Stimulated activated CD4-positive, alpha-beta T cell treated with anti-CD3 and anti-CD28 coated beads, Interleukin-15, amount 100 ng/mL, for 24 hours (primary cell): ENCODE data around the gene CTAG2.
"Not testable (repeated sequence)": the region's sequence is repeated elsewhere in the genome, so short reads cannot be mapped to it uniquely, and the experiment has no call there.

ENCODE experiments used
- DNase-seq: peaks from one replicate; pipeline ENCODE4 v3.0.0-alpha.2; 2020

The CTAG2 gene

DNA sequence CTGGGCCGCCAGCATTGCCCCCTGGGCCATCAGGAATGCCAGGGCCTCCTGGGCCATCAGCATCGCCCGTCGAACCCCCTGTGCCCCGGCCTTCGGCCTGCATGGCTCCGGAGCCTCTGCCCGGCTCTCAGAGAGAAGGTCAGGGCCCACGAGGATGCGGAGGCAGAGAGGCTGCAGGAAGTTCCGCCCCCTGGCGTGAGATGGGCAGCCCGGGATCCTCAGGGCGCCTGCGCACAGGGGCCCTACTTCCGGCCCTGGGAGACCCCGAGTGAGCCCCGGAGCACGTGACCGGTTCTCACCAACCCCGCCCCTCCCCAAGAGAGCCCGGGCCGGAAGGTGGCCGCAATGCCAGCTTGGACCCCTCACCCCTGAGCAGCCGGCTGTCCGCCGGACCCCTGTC, at the start of gene CTAG2:
CTAG2 (minus strand) TSS at position 167 of the 400 bp plus-strand sequence; CDS start at position 103, 64 bp downstream.
- DNase-seq: not testable (repeated sequence)

DNA sequence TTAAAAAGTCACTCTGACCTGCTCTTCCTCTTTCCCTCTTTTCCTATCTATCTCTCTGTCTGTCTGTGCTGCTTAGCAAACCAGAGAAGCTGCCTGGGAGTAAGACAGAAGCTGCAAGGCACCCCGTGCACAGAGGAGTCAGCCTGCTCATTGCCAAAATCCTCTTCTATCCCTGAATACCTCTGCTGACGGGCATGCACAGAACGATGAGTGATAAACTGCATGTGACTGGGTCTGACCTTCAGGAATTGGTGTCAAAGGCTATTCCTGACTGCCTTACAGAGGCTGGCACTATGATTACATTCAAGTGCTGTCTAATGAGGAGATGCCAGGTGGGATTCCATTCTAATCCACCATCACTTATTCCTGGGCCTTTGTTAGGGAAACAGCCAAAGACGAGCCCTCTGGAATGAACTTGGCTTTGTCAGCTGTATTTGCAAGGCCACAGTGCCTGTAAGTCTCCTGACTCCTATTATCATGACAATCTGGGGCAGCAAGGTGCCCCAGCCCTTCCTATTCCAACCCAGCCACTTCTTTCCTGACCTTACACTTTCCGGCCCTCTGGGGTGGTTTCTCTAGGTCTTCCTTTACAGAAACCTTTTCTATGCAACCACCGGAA, 45.4 kb upstream of the CTAG2 start:
- DNase-seq: no peak

DNA sequence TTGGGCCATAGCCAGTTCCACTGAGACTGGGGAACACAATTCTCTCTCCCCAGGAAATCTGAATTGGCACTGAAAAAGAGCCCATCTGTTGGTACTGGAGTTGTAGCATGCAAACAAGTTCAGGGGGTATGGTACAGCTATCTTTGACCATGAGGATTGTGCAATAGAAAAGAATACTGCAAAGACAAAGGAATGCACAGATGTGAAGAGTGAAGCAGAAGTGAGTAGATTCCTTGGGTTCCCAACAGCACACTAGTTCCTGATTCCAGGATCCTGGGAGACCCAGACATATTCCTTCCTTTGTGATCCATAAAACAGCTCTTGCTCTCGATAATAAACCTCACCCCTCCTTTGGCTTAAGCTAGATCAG, 43.3 kb upstream of the CTAG2 start:
- no peak for DNase-seq

GRCh38 chrX:154695911-154696675, 42.7 kb upstream of the CTAG2 start:
- DNase-seq: no peak

DNA sequence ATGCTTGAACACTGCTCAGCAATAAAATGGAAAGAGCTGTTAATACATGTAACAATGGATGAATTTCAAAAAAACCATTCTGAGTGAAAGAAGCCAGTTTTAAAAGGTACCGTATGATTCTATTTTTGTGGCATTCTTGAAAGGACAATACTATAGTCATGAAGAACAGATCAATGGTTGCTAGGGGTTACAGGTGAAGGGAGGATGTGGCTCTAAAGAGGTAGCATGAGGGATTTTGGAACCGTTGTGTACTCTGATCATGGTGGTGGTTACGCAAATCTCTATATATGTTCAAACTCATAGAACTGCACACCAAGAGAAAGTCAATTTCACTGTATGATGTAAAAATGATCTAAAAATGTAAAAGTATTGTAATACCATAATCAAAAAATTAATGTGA, 40.0 kb upstream of the CTAG2 start:
- DNase-seq: no peak

DNA sequence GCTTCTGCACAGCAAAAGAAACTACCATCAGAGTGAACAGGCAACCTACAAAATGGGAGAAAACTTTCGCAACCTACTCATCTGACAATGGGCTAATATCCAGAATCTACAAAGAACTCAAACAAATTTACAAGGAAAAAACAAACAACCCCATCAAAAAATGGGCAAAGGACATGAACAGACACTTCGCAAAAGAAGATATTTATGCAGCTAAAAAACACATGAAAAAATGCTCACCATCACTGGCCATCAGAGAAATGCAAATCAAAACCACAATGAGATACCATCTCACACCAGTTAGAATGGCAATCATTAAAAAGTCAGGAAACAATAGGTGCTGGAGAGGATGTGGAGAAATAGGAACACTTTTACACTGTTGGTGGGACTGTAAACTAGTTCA, 37.1 kb upstream of the CTAG2 start:
- not testable (repeated sequence) for DNase-seq

- not testable (repeated sequence) for DNase-seq
Observed at GRCh38 chrX:154672084-154672483, 18.7 kb upstream of the CTAG2 start.

DNA sequence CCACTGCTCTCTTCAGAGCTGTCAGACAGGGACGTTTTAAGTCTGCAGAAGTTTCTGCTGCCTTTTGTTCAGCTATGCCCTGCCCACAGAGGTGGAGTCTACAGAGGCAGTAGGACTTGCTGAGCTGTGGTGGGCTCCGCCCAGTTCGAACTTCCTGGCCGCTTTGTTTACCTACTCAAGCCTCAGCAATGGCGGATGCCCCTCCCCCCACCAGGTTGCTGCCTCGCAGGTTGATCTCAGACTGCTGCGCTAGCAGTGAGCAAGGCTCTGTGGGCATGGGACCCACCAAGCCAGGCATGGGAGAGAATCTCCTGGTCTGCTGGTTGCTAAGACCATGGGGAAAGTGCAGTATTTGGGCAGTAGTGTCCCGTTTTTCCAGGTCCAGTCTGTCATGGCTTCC, 17.5 kb upstream of the CTAG2 start:
- peak; percentile 3 for DNase-seq

DNA sequence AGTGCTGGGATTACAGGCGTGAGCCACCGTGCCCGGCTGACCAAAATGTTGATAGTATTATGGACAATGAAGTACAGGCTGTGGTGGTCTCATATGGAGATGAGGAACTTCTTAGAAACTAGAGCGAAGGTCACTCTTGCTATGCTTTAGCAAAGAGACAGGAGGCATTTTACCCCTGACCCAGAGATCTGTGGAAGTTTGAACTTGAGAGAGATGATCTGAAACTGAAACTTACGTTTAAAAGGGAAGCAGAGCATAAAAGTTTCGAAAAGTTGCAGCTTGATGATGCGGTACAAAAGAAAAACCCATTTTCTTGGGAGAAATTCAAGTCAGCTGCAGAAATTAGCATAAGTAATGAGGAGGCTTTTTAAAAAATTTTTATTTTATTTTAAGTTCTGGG, 8.5 kb upstream of the CTAG2 start:
- DNase-seq: no peak

GRCh38 chrX:154661170-154661569, 7.8 kb upstream of the CTAG2 start:
- DNase-seq: no peak

GRCh38 chrX:154660541-154660940, 7.2 kb upstream of the CTAG2 start:
- no peak for DNase-seq

- DNase-seq: no peak
Observed at GRCh38 chrX:154658957-154659356, 5.6 kb upstream of the CTAG2 start.

DNA sequence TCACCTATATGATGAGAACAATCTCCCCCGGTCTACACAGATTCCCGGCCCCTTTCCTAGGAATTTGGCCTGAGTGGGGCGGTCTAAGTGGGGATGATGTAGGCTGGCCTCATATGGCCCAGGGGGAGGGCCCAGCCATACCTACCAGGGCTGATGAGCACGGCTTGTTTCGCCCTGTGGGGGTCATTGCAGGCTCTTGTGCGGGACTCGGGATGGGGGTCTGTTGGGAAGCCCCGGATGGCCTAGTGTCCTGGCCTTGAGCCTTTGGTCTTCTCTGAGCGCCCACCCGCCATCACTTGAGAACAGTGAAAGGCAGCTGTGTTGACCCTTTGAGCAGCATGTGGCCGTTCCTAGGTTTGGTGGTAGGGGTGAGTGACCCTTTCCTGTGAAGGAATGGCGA, 4.8 kb upstream of the CTAG2 start:
- DNase-seq: no peak

GRCh38 chrX:154657226-154657805, 3.9 kb upstream of the CTAG2 start:
- DNase-seq: no peak

DNA sequence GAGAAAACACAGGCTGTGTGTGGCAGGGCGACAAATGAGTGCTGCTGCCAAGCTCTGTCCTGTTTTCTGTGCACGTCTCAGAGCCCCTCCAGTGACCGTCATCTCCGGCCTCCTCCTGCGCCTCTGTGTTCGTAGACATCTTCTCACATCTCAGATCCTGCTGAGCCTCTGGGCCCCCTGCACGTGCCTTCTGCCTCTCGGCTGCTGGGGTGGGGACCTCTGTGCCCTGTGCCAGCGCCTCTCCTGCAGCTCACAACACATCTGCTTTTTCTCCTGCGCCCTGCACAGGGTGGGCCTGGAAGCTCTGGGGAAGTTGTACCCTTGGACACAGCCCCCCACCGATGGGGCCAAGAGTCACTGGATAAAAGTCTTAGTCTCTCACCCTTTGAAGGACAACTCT, 2.4 kb upstream of the CTAG2 start:
- DNase-seq: no peak

- no peak for DNase-seq
Observed at GRCh38 chrX:154655346-154655745, 2.0 kb upstream of the CTAG2 start.

DNA sequence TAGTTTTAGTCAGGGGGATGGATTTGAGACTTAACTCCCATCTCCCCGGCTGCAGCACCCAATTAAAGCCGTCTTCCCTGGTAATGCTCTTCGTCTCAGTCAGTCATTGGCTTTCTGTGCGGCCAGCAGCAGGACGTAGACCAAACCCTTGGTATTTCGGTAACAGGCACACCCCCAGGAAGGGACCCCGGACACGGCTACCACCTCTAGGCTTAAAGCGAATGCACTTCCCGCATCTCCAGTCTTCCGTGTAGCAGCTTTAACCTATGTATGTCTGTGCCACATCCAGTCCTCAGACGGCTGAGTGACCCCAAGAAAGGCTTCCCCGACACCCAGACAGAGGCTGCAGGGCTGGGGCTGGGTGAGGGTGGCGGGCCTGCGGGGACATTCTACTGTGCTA, 1.5 kb upstream of the CTAG2 start:
- no peak for DNase-seq

GRCh38 chrX:154654372-154654771, 993 bp upstream of the CTAG2 start:
- DNase-seq: no peak

- DNase-seq: no peak
Observed at GRCh38 chrX:154653048-154653401, 354 bp downstream of the CTAG2 start.

DNA sequence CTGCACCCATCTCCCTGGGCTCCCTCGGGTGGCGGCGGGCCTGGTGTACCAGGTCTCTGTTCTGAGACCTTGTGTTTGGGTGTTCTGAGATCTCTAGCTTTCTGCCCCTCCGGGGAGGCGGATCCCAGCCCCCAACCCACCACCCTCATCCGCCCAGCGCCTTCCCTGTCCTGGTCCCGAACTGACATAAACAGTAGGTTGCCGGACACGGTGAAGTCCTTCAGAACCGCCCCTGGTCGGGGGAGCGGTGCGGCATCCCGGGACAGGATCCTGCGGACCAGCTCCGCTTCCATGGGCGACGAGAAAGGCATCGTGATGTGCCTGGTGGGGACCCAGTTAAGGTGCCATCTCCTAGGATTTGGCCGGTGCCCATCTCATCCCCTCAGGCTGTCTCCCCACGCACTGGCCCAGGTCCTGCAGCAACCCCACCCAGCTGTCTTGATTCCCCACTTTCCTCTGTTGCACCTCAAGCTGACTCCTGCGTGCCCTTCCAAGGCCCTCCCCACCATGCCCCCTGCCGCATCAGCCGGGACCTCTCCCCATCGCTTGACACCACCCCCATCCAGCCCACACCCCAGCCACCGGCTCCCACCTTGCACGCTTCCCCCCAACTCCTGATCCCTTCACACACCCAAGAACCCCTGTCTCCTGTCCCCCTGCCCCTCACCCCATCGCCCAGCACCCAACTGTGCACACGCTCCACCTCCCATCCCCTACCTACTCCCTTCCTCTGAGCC, 900 bp downstream of the CTAG2 start:
- DNase-seq: no peak

- DNase-seq: no peak
Observed at GRCh38 chrX:154650221-154650510, 3.2 kb downstream of the CTAG2 start.

- DNase-seq: no peak
Observed at GRCh38 chrX:154649503-154650220, 3.7 kb downstream of the CTAG2 start.

GRCh38 chrX:154648931-154649330, 4.4 kb downstream of the CTAG2 start:
- DNase-seq: no peak
